HepG2 (cell line): ENCODE measurements around the gene DAZAP1. TPM values are rescaled to one million over a fixed set of nuclear protein-coding genes. Genes with fewer than 3 reads are reported as not detected.

Source experiments
- AGO2 ChIP-seq: fragments of 200-400 bp; formaldehyde crosslinking; optimal IDR thresholded peaks from 2 replicates; pipeline ENCODE3; 2017; ENCODE audit warnings: mild to moderate bottlenecking, low read depth, low read length, moderate library complexity
- CTCF ChIP-seq: sonication (generic); formaldehyde crosslinking; IDR thresholded peaks from 2 replicates; pipeline ENCODE4 v1.5.0; 2020; ENCODE audit warnings: mild to moderate bottlenecking, missing genetic modification reagents, moderate library complexity
- DMAP1 ChIP-seq: IDR thresholded peaks from 2 replicates; pipeline ENCODE4 v1.6.1; 2016
- IRF1 ChIP-seq: sonication (generic); formaldehyde crosslinking; IDR thresholded peaks from 2 replicates; pipeline ENCODE4 v1.4.0; 2020; ENCODE audit warnings: low read depth, mild to moderate bottlenecking, missing genetic modification reagents
- MTF2 ChIP-seq: sonication (generic); formaldehyde crosslinking; IDR thresholded peaks from 2 replicates; pipeline ENCODE4 v1.5.0; 2020; ENCODE audit warnings: missing genetic modification reagents, borderline replicate concordance
- NCOR1 ChIP-seq: fragments of 200-600 bp; sonication (generic); IDR thresholded peaks from 2 replicates; pipeline ENCODE4 v1.7.0; 2017; ENCODE audit warnings: antibody characterized with exemption, low read length, borderline replicate concordance
- NFKB2 ChIP-seq: sonication (generic); formaldehyde crosslinking; IDR thresholded peaks from 2 replicates; pipeline ENCODE4 v1.4.0; 2020; ENCODE audit warnings: missing genetic modification reagents, borderline replicate concordance
- PATZ1 ChIP-seq: sonication (generic); formaldehyde crosslinking; IDR thresholded peaks from 2 replicates; pipeline ENCODE4 v1.4.0; 2020; ENCODE audit warnings: missing genetic modification reagents
- RCOR2 ChIP-seq: IDR thresholded peaks from 2 replicates; pipeline ENCODE4 v1.6.1; 2016; ENCODE audit warnings: missing biosample characterization, missing genetic modification reagents
- RFXAP ChIP-seq: sonication (generic); formaldehyde crosslinking; IDR thresholded peaks from 2 replicates; pipeline ENCODE4 v1.4.0; 2020; ENCODE audit warnings: missing genetic modification reagents, borderline replicate concordance
- SMAD3 ChIP-seq: sonication (generic); formaldehyde crosslinking; IDR thresholded peaks from 2 replicates; pipeline ENCODE4 v1.4.0; 2020; ENCODE audit warnings: missing genetic modification reagents
- SRY ChIP-seq: sonication (generic); formaldehyde crosslinking; IDR thresholded peaks from 2 replicates; pipeline ENCODE4 v1.8.0; 2022; ENCODE audit warnings: mild to moderate bottlenecking, missing genetic modification reagents
- TARDBP ChIP-seq: sonication (generic); formaldehyde crosslinking; IDR thresholded peaks from 2 replicates; pipeline ENCODE4 v1.8.0; 2022; ENCODE audit warnings: mild to moderate bottlenecking, missing genetic modification reagents
- polyA plus RNA-seq, 8 experiments: library from polyadenylated mRNA; depleted of rRNA in 3 of 8; stranded (reverse) in 7 of 8; unstranded in 1 of 8; fragments of >200 nt; fragmentation: Illumina TruSeq in 4 of 8; extraction: Trizol in 4 of 8; gene quantifications; 2 replicates each; pipeline versions ENCODE4 v1.2.1 to v1.2.3, GENCODE V29; 2011 to 2016; ENCODE audit warnings: low read depth in 4 of 8, missing spikeins in 1 of 8, mixed read lengths in 1 of 8; ENCODE audit not compliant: insufficient read depth in 1 of 8
- total RNA-seq, 5 experiments: library from RNA; depleted of rRNA; stranded (reverse); fragments of >200 nt; fragmentation: Illumina TruSeq; extraction: Trizol; gene quantifications; 2 replicates each; pipeline ENCODE4 v1.2.3, GENCODE V29; 2016; ENCODE audit warnings: low read depth in 1 of 5
- TF ChIP-seq, protein P1 (sequence below): IDR thresholded peaks from 2 replicates; pipeline ENCODE4 v1.6.1; 2012; ENCODE audit warnings: inconsistent platforms
- TF ChIP-seq, protein P2 (sequence below): sonication (generic); formaldehyde crosslinking; IDR thresholded peaks from 2 replicates; pipeline ENCODE4 v1.5.1; 2020; ENCODE audit warnings: mild to moderate bottlenecking, missing genetic modification reagents, moderate library complexity
- TF ChIP-seq, protein P3 (sequence below): sonication (generic); formaldehyde crosslinking; IDR thresholded peaks from 2 replicates; pipeline ENCODE4 v1.5.1; 2020; ENCODE audit warnings: mild to moderate bottlenecking, moderate library complexity, missing genetic modification reagents

DAZAP1 gene
- total and polyA plus RNA-seq, 2 of the 13 experiments (the other 11 are each of a cell fraction or from before 2014, with no cell fraction given): 63.3 to 79.2 TPM

DNA sequence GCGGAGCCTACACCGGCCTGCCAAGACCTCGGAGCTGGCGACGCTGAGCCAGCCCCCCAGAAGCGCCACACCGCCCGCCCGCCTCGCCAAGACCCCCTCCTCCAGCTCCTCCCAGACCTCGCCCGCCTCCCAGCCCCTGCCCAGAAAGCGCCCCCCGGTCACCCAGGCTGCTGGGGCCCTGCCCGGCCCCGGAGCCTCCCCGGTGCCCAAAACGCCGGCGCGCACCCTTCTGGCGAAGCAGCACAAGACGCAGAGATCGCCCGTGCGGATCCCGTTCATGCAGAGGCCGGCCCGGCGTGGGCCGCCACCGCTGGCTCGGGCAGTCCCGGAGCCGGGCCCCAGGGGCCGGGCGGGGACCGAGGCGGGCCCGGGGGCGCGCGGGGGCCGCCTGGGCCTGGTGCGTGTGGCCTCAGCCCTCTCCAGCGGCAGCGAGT, 61.5 kb downstream of the DAZAP1 start (continued):
- TF ChIP-seq, protein P1, sequence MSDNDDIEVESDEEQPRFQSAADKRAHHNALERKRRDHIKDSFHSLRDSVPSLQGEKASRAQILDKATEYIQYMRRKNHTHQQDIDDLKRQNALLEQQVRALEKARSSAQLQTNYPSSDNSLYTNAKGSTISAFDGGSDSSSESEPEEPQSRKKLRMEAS: peak; percentile 8; the same call in 1 of the 2 replicates
- no peak for TF ChIP-seq NFKB2 (CRISPR knock-in tag)
- TF ChIP-seq, protein P2, sequence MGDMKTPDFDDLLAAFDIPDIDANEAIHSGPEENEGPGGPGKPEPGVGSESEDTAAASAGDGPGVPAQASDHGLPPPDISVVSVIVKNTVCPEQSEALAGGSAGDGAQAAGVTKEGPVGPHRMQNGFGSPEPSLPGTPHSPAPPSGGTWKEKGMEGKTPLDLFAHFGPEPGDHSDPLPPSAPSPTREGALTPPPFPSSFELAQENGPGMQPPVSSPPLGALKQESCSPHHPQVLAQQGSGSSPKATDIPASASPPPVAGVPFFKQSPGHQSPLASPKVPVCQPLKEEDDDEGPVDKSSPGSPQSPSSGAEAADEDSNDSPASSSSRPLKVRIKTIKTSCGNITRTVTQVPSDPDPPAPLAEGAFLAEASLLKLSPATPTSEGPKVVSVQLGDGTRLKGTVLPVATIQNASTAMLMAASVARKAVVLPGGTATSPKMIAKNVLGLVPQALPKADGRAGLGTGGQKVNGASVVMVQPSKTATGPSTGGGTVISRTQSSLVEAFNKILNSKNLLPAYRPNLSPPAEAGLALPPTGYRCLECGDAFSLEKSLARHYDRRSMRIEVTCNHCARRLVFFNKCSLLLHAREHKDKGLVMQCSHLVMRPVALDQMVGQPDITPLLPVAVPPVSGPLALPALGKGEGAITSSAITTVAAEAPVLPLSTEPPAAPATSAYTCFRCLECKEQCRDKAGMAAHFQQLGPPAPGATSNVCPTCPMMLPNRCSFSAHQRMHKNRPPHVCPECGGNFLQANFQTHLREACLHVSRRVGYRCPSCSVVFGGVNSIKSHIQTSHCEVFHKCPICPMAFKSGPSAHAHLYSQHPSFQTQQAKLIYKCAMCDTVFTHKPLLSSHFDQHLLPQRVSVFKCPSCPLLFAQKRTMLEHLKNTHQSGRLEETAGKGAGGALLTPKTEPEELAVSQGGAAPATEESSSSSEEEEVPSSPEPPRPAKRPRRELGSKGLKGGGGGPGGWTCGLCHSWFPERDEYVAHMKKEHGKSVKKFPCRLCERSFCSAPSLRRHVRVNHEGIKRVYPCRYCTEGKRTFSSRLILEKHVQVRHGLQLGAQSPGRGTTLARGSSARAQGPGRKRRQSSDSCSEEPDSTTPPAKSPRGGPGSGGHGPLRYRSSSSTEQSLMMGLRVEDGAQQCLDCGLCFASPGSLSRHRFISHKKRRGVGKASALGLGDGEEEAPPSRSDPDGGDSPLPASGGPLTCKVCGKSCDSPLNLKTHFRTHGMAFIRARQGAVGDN: peak; percentile 51; the same call in 1 of the 2 replicates
- 0 out of 2 replicates have a peak, but pooled peaks have one; percentile 50 for TF ChIP-seq SRY (CRISPR knock-in tag)
- TF ChIP-seq SMAD3 (CRISPR knock-in tag): no peak
- TF ChIP-seq PATZ1 (CRISPR knock-in tag): peak; percentile 27
- peak; percentile 53 for TF ChIP-seq CTCF (CRISPR knock-in tag)
- TF ChIP-seq, protein P3, sequence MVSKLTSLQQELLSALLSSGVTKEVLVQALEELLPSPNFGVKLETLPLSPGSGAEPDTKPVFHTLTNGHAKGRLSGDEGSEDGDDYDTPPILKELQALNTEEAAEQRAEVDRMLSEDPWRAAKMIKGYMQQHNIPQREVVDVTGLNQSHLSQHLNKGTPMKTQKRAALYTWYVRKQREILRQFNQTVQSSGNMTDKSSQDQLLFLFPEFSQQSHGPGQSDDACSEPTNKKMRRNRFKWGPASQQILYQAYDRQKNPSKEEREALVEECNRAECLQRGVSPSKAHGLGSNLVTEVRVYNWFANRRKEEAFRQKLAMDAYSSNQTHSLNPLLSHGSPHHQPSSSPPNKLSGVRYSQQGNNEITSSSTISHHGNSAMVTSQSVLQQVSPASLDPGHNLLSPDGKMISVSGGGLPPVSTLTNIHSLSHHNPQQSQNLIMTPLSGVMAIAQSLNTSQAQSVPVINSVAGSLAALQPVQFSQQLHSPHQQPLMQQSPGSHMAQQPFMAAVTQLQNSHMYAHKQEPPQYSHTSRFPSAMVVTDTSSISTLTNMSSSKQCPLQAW (CRISPR knock-in tag): no peak
- TF ChIP-seq RFXAP: no peak
- TF ChIP-seq AGO2: no peak
- no peak for TF ChIP-seq TARDBP (CRISPR knock-in tag)
- TF ChIP-seq NCOR1: no peak
- TF ChIP-seq IRF1 (CRISPR knock-in tag): no peak
- TF ChIP-seq DMAP1: no peak
- TF ChIP-seq RCOR2: no peak
- TF ChIP-seq MTF2 (CRISPR knock-in tag): no peak
